ENCODE data around the gene ZCCHC2.

ZCCHC2 gene

DNA sequence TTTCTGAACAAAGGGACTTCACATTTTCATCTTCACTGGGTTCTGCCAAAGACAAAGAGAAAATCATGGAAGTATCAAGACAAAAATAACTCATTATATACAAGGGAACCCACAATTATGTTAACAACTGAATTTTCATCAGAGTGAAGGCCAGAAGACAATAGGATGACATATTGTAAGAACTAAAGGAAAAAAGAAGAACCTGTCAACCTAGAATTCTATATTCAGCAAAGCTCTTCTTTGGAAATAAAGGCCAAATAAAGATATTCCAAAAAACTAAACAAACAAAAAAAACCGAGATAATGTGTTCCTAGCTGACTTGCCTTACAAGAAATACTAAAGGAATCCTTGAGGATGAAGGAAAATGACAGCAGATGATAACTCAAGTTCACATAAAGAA, 10.3 kb upstream of the ZCCHC2 start:
- no peak for DNase-seq

- no peak for DNase-seq
These were observed 9.8 kb upstream of the ZCCHC2 start for GRCh38 chr18:62512996-62513395.

DNA sequence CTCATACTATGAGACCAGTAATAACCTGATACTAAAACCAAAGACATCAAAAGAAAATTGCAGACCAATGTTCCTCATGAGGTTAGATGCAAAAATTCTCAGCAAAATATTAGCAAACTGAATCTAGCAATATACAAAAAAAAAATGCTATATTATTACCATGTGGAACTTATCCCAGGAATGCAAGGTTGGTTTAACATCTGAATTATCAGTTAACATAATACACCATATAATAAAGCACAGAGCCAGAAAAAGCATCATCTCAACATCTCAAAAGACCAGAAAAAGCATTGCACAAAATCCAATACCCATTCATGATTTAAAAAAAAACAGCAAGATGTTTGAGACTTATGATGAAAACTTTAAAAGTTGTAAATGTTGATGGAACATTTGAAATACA, 8.3 kb upstream of the ZCCHC2 start:
- DNase-seq = no peak

- no peak for DNase-seq
These were observed 6.6 kb upstream of the ZCCHC2 start for GRCh38 chr18:62516242-62516641.

DNA sequence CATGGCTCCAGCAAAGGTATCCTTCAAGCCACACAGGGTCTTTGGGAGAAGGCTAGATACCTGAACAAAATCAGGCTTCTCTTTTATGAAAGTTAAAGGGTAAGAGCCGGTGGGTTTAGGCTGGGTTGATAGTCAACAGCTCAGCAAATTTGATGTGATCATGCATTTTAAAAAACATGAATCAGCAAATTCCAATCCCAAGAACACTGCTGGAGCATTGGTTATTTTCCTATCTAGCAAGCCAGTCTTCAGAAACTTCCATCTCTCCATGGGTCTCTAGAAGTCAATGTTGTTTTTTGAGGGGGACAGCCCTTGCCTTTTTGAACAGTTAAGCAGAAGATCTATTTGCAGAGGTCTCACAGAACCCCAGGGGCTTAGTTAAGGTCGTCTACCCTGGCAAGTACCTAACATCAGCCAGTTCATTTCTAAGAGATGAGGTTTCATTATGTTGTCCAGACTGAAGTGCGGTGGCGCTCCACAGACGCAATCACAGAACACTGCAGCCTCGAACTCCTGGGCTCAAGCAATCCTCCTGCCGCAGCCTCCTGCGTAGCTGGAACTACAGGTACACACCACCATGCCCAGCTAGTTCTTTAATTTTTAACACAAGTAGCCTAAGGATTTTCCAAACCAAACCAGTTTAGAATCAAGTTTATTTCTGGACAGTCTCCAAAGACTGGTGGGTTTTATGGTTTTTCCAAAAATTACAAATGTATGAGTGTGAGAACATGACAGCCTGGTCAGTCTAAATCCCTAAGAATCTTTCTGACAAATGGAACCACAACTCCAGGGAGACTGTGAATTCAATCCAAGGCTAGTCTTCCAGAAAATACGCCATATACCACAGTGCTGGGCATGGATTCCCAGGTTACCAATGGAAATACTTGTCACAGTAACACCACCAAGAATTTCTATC, 4.1 kb upstream of the ZCCHC2 start:
- DNase-seq = no peak

DNA sequence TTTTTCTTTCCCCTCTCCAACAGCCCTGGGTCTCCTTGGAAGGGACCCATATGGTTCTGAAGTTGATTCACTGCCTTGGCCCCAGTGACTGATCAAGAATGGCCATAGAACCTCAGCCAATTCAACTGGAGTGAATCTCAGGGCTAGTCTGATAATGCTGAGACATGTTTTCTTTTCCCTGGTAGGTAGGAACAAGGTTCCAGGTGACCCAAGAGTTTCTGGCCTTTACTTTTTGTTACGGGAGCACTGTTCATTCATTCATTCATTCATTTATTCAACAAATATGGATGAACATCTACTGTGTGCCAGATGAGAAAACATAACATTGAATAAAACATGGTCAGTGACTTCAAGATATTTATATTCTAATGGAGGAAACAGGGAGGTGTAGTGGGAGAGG, 3.1 kb upstream of the ZCCHC2 start:
- DNase-seq = no peak

DNA sequence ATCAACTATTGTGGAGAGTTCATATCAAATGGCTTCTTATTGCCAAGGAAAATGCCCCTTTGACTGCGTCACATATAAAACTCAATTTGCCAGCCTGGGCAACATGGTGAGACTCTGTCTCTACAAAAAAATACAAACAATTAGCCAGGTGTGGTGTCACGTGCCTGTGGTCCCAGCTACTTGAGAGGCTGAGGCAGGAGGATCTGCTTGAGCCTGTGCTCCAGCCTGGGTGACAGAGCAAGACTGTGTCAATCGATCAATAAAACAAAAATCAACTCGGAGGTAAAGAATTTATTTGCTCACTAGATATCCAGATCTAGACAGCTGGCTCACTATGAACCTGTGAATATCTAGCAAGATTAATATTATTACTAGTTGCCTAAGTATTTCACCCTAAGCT, 1.7 kb upstream of the ZCCHC2 start:
- DNase-seq = no peak

- no peak for DNase-seq
These were observed 1.2 kb upstream of the ZCCHC2 start for GRCh38 chr18:62521593-62521992.

GRCh38 chr18:62522178-62522503, 684 bp upstream of the ZCCHC2 start:
- no peak for DNase-seq

GRCh38 chr18:62523255-62523588, 397 bp downstream of the ZCCHC2 start:
- DNase-seq = no peak

DNA sequence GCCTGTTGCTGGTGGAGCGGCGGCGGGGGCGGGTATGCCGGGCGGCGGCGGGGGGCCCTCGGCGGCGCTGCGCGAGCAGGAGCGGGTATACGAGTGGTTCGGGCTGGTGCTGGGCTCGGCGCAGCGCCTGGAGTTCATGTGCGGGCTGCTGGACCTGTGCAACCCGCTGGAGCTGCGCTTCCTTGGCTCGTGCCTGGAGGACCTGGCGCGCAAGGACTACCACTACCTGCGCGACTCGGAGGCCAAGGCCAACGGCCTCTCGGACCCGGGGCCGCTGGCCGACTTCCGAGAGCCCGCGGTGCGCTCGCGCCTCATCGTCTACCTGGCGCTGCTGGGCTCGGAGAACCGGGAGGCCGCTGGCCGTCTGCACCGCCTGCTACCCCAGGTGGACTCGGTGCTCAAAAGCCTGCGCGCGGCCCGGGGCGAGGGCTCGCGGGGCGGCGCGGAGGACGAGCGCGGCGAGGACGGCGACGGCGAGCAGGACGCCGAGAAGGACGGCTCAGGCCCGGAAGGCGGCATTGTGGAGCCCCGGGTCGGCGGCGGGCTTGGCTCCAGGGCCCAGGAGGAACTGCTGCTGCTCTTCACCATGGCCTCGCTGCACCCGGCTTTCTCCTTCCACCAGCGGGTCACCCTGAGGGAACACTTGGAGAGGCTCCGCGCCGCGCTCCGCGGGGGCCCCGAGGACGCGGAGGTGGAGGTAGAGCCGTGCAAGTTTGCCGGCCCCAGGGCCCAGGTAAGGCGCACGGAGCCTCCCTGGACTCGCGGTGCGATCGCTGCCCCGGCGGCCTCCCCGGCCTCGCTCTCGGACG, 1.0 kb downstream of the ZCCHC2 start:
- peak; percentile 45 for DNase-seq

- peak; percentile 54 for DNase-seq
These were observed 1.8 kb downstream of the ZCCHC2 start for GRCh38 chr18:62524440-62525200.

DNA sequence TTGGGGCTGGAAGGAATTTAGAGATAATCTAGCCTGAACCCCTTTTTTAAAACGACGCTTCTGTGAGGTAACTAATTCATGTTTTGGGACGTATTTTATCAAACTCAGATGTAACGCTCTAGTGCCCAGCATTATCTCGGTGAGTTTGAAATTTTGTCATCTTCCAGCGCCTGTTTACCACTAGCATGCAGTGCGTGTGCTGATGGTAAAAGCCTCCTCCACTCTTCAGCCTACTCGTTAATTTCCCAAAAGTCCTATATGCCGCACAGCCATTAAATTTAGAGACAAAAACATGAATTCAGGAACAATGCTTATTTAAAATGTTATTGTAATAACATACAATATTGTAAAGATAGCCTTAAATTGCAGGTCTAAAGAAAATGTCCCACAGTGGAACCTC, 2.8 kb downstream of the ZCCHC2 start:
- no peak for DNase-seq

- peak; percentile 61 for DNase-seq
These were observed 3.5 kb downstream of the ZCCHC2 start for GRCh38 chr18:62526098-62527025.

- DNase-seq = no peak
These were observed 6.8 kb downstream of the ZCCHC2 start for GRCh38 chr18:62529597-62529996.

DNA sequence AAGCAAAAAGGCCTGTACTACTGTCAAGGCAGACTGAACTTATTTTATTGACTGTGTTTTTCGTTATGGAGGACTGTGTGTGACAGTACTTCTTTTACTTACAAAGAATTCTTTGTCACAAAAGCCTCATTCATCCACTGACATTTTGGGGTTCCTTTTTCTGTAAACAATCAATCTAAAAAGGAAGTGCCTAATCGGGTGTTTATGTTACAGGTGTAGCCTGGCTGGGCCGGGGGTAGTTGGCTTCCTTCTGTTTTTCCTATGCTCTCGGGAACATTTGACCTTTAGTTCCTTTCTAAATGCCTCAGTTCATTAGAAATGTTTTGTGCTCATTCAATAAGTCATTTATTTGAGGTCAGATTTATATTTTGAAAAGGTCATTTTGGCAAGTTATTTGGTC, 8.3 kb downstream of the ZCCHC2 start:
- DNase-seq = no peak

- DNase-seq = no peak
These were observed 9.1 kb downstream of the ZCCHC2 start for GRCh38 chr18:62531931-62532330.

- no peak for DNase-seq
These were observed 13.2 kb downstream of the ZCCHC2 start for GRCh38 chr18:62536005-62536404.

- no peak for DNase-seq
These were observed 14.4 kb downstream of the ZCCHC2 start for GRCh38 chr18:62537042-62537894.

DNA sequence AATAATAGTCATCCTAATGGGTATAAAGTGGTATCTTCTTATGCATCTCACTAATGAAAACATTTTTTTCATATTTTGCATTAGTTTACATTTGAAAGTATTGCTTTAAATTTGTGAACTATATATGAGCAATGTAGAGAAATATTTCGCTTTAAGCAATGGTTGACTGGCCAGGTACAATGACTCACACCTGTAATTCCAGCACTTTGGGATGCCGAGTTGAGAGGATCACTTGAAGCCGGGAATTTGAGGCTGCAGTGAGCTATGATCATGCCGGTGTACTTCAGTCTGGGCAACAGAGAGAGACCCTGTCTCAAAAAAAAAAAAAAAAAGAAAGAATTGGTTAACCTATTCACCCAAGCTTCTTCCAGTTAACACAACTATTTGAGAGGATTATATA, 15.1 kb downstream of the ZCCHC2 start:
- DNase-seq = no peak

- no peak for DNase-seq
These were observed 16.1 kb downstream of the ZCCHC2 start for GRCh38 chr18:62538881-62539280.

Data from effector CD4-positive, alpha-beta T cell (primary cell).